ENCODE results near the gene SLC4A5.
"Not testable (repeated sequence)": the region's sequence is repeated elsewhere in the genome, so short reads cannot be mapped to it uniquely, and the experiment has no call there.

SLC4A5 gene

GRCh38 chr2:74264281-74264680, 78.9 kb downstream of the SLC4A5 start:
- no peak for DNase-seq (ENCODE audit: low read depth in 2 of 2)

DNA sequence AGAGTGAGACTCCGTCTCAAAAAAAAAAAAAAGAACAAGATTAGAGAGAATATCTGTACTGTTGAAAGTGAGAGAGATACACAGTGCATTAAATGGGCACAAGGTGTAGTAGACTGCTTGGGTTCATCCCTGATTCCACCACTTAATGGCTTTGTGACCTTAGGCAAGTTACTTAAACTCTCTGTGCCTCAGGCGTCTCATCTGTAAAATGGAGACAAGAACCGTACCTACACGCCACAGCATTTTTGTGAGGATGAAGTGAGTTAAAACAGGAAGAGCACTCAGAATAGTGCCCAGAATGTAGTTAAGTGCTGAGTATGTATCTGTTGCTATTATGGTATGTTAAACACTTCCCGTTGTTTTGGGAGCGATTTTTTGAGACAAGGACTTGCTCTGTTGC, 80.5 kb downstream of the SLC4A5 start:
- DNase-seq (ENCODE audit: low read depth in 2 of 2): no peak

- no peak for DNase-seq (ENCODE audit: low read depth in 2 of 2)
These were observed 81.9 kb downstream of the SLC4A5 start for GRCh38 chr2:74261204-74261864.

DNA sequence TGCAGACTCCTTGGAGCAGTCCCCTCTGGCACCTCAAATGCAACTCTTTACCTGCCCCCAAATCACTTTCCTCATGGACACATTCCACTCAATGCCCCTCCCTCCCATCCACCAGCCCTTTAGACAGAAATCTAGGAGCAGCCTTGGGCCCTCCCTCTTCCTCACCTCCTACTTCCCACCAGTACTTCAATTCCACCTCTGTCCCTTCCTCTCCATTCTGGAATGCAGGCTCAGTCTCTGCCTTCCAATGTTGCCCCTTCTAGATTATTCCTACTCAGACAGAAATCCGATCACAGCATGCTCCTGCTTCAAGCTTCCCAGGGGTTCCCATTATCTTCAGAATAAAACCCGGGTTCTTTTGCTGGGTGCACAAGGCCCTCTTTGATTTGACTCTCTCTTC, 82.7 kb downstream of the SLC4A5 start:
- DNase-seq (ENCODE audit: low read depth in 2 of 2): no peak

DNA sequence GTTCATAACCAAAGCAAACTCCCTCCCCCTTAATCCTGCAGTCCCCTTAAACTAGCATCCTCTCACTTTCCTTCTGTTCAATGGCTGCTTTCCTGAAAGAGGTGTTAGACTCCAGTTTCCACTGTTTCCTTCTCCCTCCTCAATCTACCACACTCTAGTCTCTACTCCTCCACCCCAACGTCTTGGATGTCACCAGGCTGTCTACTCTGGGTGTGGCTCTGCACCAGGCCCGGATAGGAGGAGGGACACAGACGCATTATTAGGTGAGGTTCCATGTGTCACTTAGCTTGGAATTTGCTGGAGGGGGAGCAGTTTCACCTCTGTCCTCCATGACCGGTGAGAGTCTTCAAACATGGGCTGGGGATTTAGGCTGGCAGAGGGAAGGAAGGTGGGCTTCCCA, 83.5 kb downstream of the SLC4A5 start:
- DNase-seq (ENCODE audit: low read depth in 2 of 2): no peak

- no peak for DNase-seq (ENCODE audit: low read depth in 2 of 2)
These were observed 84.0 kb downstream of the SLC4A5 start for GRCh38 chr2:74259191-74259590.

DNA sequence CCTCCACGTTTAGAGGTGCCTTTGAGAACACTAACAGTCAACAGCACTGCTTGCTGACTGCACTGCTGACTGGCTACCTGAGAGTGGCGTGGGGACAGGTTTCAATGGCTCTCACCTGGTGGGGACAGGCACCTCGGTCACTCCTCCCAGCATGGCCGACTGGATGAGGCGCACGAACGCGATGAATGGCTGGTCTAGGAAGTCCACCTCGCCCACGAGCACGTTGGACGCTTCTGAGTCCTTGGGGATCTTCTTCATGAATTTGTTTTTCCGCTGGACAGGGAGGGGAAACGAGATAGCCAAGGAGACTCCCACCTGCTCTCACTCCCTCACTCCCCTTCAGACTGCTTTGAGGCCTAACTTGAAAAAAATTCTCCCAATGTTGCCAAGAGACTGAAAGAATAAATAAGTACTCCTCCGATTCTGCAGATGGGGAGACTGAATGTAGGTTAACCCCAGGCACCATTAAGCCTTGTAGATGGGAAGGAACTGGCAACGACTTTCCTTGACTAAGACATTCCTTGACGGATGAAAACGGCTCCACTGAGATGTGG, 87.5 kb downstream of the SLC4A5 start:
- no peak for DNase-seq (ENCODE audit: low read depth in 2 of 2)

GRCh38 chr2:74253971-74254310, 89.3 kb downstream of the SLC4A5 start:
- no peak for DNase-seq (ENCODE audit: low read depth in 2 of 2)

- DNase-seq (ENCODE audit: low read depth in 2 of 2): no peak
These were observed 89.8 kb downstream of the SLC4A5 start for GRCh38 chr2:74253306-74253970.

GRCh38 chr2:74252862-74253261, 90.4 kb downstream of the SLC4A5 start:
- no peak for DNase-seq (ENCODE audit: low read depth in 2 of 2)

DNA sequence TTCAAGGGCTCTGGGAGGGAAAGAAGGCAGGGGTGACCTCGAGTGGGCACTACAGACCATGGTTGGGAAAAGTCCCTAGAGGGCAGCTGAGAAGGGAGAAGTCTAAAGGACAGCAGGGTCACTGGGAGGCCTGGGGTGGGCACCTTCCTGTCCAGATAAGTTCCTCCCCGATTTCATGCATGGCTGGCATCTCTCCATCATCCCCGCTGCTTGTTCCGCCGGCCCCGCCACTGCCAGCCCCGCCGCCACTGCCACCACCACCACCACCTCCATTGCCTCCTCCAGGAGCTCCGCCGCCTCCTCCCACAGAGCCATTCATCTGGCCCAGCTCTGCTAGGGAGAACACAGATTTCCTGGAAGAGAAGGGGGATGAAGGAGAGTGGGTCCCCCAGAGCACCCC, 91.2 kb downstream of the SLC4A5 start:
- no peak for DNase-seq (ENCODE audit: low read depth in 2 of 2)

GRCh38 chr2:74250189-74250631, 93.0 kb downstream of the SLC4A5 start:
- peak in 1 of 2 donors; percentile 23 for DNase-seq (ENCODE audit: low read depth in 2 of 2)

GRCh38 chr2:74249406-74250122, 93.7 kb downstream of the SLC4A5 start:
- no peak for DNase-seq (ENCODE audit: low read depth in 2 of 2)

DNA sequence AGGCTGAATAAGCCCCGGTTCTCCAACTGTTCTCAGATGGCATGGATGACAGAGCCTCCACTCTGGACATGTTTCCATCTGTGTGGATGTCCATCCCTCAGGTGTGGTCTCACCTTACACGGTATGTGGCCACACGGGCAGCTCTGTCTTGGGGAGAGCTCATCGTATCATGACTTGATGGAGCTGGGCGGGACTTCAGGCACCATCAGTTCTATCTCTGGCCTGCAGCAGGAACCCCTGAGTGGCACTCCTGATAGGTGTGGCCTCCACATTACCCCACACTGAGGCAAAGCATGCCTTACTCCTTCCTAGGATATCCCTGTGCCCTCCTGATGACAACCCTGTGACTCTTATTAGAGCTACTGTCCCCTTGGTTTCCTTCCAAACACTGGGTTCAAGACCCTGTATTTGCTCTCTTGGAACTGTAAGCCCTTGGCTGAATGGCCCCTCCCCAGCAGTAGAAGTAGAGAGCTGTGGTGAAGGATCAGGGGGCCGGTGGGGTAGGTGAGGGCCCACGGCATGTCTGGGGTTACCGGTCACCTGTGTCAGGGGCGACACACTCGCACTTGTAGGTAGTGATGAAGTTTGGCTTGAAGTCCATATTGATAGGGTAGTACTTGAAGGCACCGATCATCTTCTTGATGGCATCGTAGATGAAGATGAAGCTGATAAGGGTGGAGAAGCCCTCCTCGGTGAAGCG, 96.6 kb downstream of the SLC4A5 start:
- no peak for DNase-seq (ENCODE audit: low read depth in 2 of 2)

DNA sequence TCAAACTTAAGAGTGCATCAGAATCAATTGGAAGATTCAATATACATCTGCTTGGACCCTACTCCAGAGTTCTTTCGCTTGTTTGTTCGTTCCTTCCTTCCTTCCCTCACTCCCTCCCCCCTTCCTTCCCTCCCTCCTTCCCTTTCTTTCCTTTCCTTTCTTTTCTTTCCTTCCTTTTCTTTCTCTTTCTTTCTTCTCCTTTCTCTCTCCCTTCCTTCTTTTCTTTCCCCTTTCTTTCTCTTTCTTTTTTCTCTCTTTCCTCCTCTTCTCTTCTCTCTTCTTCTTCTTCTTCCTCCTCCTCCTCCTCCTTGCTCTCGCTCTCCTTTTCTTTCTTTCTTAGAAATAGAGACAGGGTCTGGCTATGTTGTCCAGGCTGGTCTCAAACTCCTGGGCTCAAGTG, 98.9 kb downstream of the SLC4A5 start:
- DNase-seq (ENCODE audit: low read depth in 2 of 2): no peak

- DNase-seq (ENCODE audit: low read depth in 2 of 2): no peak
These were observed 100.7 kb downstream of the SLC4A5 start for GRCh38 chr2:74242354-74243071.

DNA sequence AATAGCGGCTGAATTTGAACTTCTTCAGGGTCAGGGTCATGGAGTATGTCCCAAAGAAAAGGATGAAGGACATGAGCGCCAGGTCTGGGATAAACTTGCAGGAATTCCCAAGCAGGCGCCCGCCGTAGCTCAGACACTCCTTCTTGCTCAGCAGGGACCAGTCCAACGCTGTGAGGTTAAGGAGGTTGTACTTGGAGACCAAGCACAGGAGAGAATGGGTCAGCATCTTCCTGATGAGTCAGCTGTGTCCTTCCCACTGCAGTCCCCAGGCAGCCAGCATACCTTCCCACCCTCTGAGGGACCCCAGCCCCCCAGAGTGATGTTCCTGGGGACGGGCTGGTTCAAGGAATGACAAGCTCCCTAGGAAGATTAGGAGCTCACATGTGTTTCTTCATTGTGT, 103.9 kb downstream of the SLC4A5 start:
- no peak for DNase-seq (ENCODE audit: low read depth in 2 of 2)

GRCh38 chr2:74238879-74239278, 104.3 kb downstream of the SLC4A5 start:
- DNase-seq (ENCODE audit: low read depth in 2 of 2): no peak

DNA sequence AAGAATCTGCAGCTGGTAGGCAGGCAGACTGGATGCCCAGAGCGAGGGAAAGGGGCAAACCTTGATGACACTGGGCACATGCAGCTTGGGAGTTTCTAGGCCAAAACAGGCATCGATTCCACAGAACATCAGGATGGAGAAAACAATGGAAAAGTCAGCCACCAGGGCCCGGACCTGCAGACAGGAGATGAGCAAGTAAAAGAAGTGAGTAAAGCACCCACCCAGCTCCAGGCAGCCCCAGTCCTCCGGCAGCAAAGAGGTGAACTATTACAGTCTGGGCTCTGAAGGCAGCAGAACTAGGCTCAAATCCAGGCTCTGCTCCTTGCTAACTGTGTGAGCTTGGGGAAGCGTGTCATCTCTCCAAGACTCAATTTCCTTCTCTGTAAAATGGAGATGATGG, 108.2 kb downstream of the SLC4A5 start:
- DNase-seq (ENCODE audit: low read depth in 2 of 2): no peak

- no peak for DNase-seq (ENCODE audit: low read depth in 2 of 2)
These were observed 109.6 kb downstream of the SLC4A5 start for GRCh38 chr2:74233648-74234047.

GRCh38 chr2:74232426-74232825, 110.8 kb downstream of the SLC4A5 start:
- no peak for DNase-seq (ENCODE audit: low read depth in 2 of 2)

GRCh38 chr2:74229865-74230264, 113.4 kb downstream of the SLC4A5 start:
- DNase-seq (ENCODE audit: low read depth in 2 of 2): not testable (repeated sequence)
